Measurements from ENCODE around the gene DUOX2.
"Not testable (repeated sequence)": the region's sequence is repeated elsewhere in the genome, so short reads cannot be mapped to it uniquely, and the experiment has no call there.

The DUOX2 gene

GRCh38 chr15:45105586-45105985 lies 8.4 kb downstream of the DUOX2 start:
- Histone ChIP-seq H3K9me3 (ENCODE audit: control insufficient read depth, insufficient read depth, low read length) (no peaks in the 10 kb centered on the region), H3K36me3 (ENCODE audit: control insufficient read depth, insufficient read depth, low read length) (no peaks in the 10 kb centered on the region), H3K27me3 (ENCODE audit: control insufficient read depth, insufficient read depth, low read length) (peaks cover 35% of the 10 kb centered on the region), H3K9ac (ENCODE audit: low read depth, low read length) (no peak overlapping the region), H3K4me1 (ENCODE audit: control insufficient read depth, insufficient read depth, low read length) (peaks cover 8% of the 10 kb centered on the region), H3K4me3 (ENCODE audit: low read depth, low read length) (no peak overlapping the region)

- H3K27me3 ChIP-seq (ENCODE audit: control insufficient read depth, insufficient read depth, low read length): peaks cover 21% of the 10 kb centered on the region
- H3K9ac ChIP-seq (ENCODE audit: low read depth, low read length); H3K4me1 ChIP-seq (ENCODE audit: control insufficient read depth, insufficient read depth, low read length); H3K4me3 ChIP-seq (ENCODE audit: low read depth, low read length); H3K36me3 ChIP-seq (ENCODE audit: control insufficient read depth, insufficient read depth, low read length); H3K9me3 ChIP-seq (ENCODE audit: control insufficient read depth, insufficient read depth, low read length): not testable (repeated sequence)
These were observed 9.8 kb downstream of the DUOX2 start for GRCh38 chr15:45104170-45104569.

DNA sequence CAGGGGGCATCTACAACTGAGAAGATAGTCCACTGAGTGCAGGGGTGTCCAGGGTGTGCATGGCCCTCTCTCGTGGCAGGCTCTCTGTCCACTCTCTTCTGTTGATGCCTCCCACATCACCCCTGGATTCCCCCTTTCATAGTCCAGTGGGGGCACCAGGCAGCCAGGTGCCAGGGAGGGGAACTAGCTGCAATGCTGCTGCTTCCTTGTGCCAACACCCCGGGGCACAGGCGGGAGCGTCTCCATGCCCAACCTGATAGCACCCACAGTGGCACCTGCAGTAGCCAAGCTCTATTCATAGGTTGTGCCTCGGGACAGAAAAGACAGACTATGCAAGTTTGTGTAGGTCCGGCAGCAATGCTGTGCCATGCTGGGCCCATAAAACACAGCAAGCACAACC lies 11.7 kb downstream of the DUOX2 start:
- Histone ChIP-seq H3K9ac (ENCODE audit: low read depth, low read length) (no peak overlapping the region), H3K9me3 (ENCODE audit: control insufficient read depth, insufficient read depth, low read length) (no peaks in the 10 kb centered on the region), H3K27me3 (ENCODE audit: control insufficient read depth, insufficient read depth, low read length) (peaks cover 7% of the 10 kb centered on the region), H3K36me3 (ENCODE audit: control insufficient read depth, insufficient read depth, low read length) (no peaks in the 10 kb centered on the region), H3K4me3 (ENCODE audit: low read depth, low read length) (no peak overlapping the region), H3K4me1 (ENCODE audit: control insufficient read depth, insufficient read depth, low read length) (peaks cover 8% of the 10 kb centered on the region)

- Histone ChIP-seq H3K4me1 (ENCODE audit: control insufficient read depth, insufficient read depth, low read length) (peaks cover 8% of the 10 kb centered on the region), H3K9ac (ENCODE audit: low read depth, low read length) (no peak overlapping the region), H3K9me3 (ENCODE audit: control insufficient read depth, insufficient read depth, low read length) (no peaks in the 10 kb centered on the region), H3K4me3 (ENCODE audit: low read depth, low read length) (no peak overlapping the region), H3K36me3 (ENCODE audit: control insufficient read depth, insufficient read depth, low read length) (no peaks in the 10 kb centered on the region), H3K27me3 (ENCODE audit: control insufficient read depth, insufficient read depth, low read length) (peaks cover 3% of the 10 kb centered on the region)
These were observed 12.2 kb downstream of the DUOX2 start for GRCh38 chr15:45101749-45102148.

GRCh38 chr15:45100884-45101625 lies 12.9 kb downstream of the DUOX2 start:
- Histone ChIP-seq H3K27me3 (ENCODE audit: control insufficient read depth, insufficient read depth, low read length) (peaks cover 2% of the 10 kb centered on the region), H3K9ac (ENCODE audit: low read depth, low read length) (no peak overlapping the region), H3K4me3 (ENCODE audit: low read depth, low read length) (no peak overlapping the region), H3K36me3 (ENCODE audit: control insufficient read depth, insufficient read depth, low read length) (no peaks in the 10 kb centered on the region), H3K9me3 (ENCODE audit: control insufficient read depth, insufficient read depth, low read length) (no peaks in the 10 kb centered on the region), H3K4me1 (ENCODE audit: control insufficient read depth, insufficient read depth, low read length) (peaks cover 8% of the 10 kb centered on the region)

GRCh38 chr15:45099549-45100165 lies 14.3 kb downstream of the DUOX2 start:
- H3K9ac ChIP-seq (ENCODE audit: low read depth, low read length): no peak overlapping the region
- peaks cover 8% of the 10 kb centered on the region for H3K4me1 ChIP-seq (ENCODE audit: control insufficient read depth, insufficient read depth, low read length)
- H3K4me3 ChIP-seq (ENCODE audit: low read depth, low read length): no peak overlapping the region
- H3K27me3 ChIP-seq (ENCODE audit: control insufficient read depth, insufficient read depth, low read length): peaks cover 2% of the 10 kb centered on the region
- no peaks in the 10 kb centered on the region for H3K36me3 ChIP-seq (ENCODE audit: control insufficient read depth, insufficient read depth, low read length)
- no peaks in the 10 kb centered on the region for H3K9me3 ChIP-seq (ENCODE audit: control insufficient read depth, insufficient read depth, low read length)

- Histone ChIP-seq H3K9ac (ENCODE audit: low read depth, low read length) (no peak overlapping the region), H3K4me1 (ENCODE audit: control insufficient read depth, insufficient read depth, low read length) (peaks cover 8% of the 10 kb centered on the region), H3K4me3 (ENCODE audit: low read depth, low read length) (no peak overlapping the region), H3K27me3 (ENCODE audit: control insufficient read depth, insufficient read depth, low read length) (no peaks in the 10 kb centered on the region), H3K36me3 (ENCODE audit: control insufficient read depth, insufficient read depth, low read length) (no peaks in the 10 kb centered on the region), H3K9me3 (ENCODE audit: control insufficient read depth, insufficient read depth, low read length) (no peaks in the 10 kb centered on the region)
These were observed 16.5 kb downstream of the DUOX2 start for GRCh38 chr15:45097466-45097865.

DNA sequence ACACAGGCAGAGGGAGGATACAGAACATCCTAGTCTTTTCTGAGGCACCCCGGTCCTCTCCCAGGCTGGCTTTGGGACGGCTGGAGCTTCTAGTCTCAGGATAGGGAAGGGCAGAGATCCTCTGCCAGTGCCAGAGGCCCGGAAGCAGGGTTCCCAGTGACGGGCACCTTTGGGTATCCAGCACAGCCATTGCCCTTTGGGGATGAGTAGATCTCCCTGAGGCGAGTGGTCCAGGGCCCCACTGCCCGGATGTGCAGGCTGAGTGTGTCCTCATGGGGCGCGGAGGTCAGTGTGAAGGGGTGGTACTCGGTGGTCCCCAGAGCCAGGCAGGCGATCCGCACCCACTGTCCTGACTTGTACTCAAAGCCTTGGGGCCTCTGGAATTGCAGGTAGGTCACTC lies 18.3 kb downstream of the DUOX2 start:
- Histone ChIP-seq H3K9ac (ENCODE audit: low read depth, low read length) (no peak overlapping the region), H3K9me3 (ENCODE audit: control insufficient read depth, insufficient read depth, low read length) (no peaks in the 10 kb centered on the region), H3K27me3 (ENCODE audit: control insufficient read depth, insufficient read depth, low read length) (no peaks in the 10 kb centered on the region), H3K36me3 (ENCODE audit: control insufficient read depth, insufficient read depth, low read length) (no peaks in the 10 kb centered on the region), H3K4me1 (ENCODE audit: control insufficient read depth, insufficient read depth, low read length) (no peaks in the 10 kb centered on the region), H3K4me3 (ENCODE audit: low read depth, low read length) (no peak overlapping the region)

GRCh38 chr15:45094358-45094730 lies 19.6 kb downstream of the DUOX2 start:
- no peaks in the 10 kb centered on the region for H3K9me3 ChIP-seq (ENCODE audit: control insufficient read depth, insufficient read depth, low read length)
- no peaks in the 10 kb centered on the region for H3K27me3 ChIP-seq (ENCODE audit: control insufficient read depth, insufficient read depth, low read length)
- H3K36me3 ChIP-seq (ENCODE audit: control insufficient read depth, insufficient read depth, low read length): no peaks in the 10 kb centered on the region
- H3K4me1 ChIP-seq (ENCODE audit: control insufficient read depth, insufficient read depth, low read length): no peaks in the 10 kb centered on the region
- no peak overlapping the region for H3K4me3 ChIP-seq (ENCODE audit: low read depth, low read length)
- H3K9ac ChIP-seq (ENCODE audit: low read depth, low read length): no peak overlapping the region

DNA sequence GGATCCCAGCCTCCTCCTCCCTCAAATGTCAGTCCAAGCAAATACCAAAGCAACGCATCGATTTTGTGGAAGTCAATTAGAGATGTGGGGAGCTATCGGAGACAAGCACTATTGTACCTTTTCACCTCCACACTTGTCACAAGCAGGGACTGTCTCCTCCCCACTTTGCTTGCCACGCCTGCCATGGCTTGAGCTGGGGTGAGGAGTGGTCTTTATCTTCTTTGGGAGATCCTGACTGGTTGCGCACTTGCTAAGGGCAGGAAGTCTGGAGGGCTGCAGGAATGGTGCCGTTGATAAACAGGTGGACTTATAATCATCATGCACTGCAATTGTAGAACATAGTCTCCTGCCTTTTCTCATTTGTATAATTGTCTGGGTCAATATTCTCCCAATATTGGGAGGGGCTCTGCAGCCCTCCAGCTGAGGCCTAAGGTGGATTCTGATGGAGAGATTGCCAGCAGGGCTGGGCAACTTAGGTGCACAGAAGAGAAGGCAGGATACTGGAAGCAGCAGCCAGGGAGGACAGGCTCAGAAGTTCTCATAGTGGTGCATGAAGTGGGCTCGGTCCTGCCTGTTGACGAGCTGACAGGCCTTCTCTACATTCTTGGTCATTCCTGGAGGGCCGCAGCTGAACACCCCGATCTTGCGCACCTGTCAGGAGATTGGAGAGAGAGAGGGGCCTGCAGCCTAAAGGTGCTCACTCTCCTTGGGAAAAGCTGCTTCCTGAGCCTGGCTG lies 20.2 kb downstream of the DUOX2 start:
- no peak overlapping the region for H3K4me3 ChIP-seq (ENCODE audit: low read depth, low read length)
- no peaks in the 10 kb centered on the region for H3K4me1 ChIP-seq (ENCODE audit: control insufficient read depth, insufficient read depth, low read length)
- no peaks in the 10 kb centered on the region for H3K27me3 ChIP-seq (ENCODE audit: control insufficient read depth, insufficient read depth, low read length)

DNA sequence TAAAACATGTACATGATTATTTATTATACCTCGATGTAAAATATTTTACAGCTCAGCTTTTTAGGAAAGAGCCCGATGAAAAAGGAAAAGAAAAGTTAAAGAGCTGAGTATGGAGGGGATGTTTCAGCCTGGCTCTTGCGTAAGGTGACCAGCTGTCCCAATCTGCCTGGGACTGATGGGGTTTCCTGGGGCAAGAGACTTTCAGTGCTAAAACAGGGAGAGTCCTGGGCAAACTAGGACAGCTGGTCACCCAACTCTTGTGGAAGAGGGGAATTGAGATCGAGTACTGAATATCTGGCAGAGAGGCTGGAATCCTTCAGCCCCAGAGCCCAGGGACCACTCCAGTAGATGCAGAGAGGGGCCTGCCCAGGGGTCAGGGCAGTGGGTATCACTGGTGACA lies 21.0 kb downstream of the DUOX2 start:
- Histone ChIP-seq H3K36me3 (ENCODE audit: control insufficient read depth, insufficient read depth, low read length) (no peaks in the 10 kb centered on the region), H3K9ac (ENCODE audit: low read depth, low read length) (no peak overlapping the region), H3K9me3 (ENCODE audit: control insufficient read depth, insufficient read depth, low read length) (no peaks in the 10 kb centered on the region), H3K27me3 (ENCODE audit: control insufficient read depth, insufficient read depth, low read length) (no peaks in the 10 kb centered on the region), H3K4me1 (ENCODE audit: control insufficient read depth, insufficient read depth, low read length) (no peaks in the 10 kb centered on the region), H3K4me3 (ENCODE audit: low read depth, low read length) (no peak overlapping the region)

More for the DNA sequence above, 20.2 kb downstream of the DUOX2 start:
- no peaks in the 10 kb centered on the region for H3K9me3 ChIP-seq (ENCODE audit: control insufficient read depth, insufficient read depth, low read length)
- H3K9ac ChIP-seq (ENCODE audit: low read depth, low read length): no peak overlapping the region
- H3K36me3 ChIP-seq (ENCODE audit: control insufficient read depth, insufficient read depth, low read length): no peaks in the 10 kb centered on the region

DNA sequence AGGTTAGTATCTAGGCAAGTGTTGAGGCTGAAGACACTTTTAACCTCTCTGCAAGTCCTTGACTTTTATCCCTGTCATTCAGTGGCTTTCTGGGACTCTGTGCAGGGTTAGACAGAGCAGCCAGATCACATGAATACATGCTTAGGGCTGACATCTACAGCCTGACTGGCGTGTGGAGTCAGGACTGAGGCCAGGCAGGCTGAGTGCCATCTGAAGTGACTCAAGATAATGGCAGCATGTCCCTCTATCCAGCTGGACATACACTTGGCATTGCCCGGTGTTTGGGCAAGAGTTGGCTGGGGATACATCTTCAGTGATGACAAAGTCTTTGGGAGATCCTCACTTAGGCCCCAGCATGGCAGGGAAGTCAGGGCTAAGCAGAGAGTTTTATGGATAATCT lies 22.4 kb downstream of the DUOX2 start:
- Histone ChIP-seq H3K27me3 (ENCODE audit: control insufficient read depth, insufficient read depth, low read length) (no peaks in the 10 kb centered on the region), H3K9me3 (ENCODE audit: control insufficient read depth, insufficient read depth, low read length) (no peaks in the 10 kb centered on the region), H3K4me3 (ENCODE audit: low read depth, low read length) (no peak overlapping the region), H3K36me3 (ENCODE audit: control insufficient read depth, insufficient read depth, low read length) (no peaks in the 10 kb centered on the region), H3K9ac (ENCODE audit: low read depth, low read length) (no peak overlapping the region), H3K4me1 (ENCODE audit: control insufficient read depth, insufficient read depth, low read length) (no peaks in the 10 kb centered on the region)

All from iPS-15b (cell line).